Measurements from ENCODE around the gene CALU.

The CALU gene

DNA sequence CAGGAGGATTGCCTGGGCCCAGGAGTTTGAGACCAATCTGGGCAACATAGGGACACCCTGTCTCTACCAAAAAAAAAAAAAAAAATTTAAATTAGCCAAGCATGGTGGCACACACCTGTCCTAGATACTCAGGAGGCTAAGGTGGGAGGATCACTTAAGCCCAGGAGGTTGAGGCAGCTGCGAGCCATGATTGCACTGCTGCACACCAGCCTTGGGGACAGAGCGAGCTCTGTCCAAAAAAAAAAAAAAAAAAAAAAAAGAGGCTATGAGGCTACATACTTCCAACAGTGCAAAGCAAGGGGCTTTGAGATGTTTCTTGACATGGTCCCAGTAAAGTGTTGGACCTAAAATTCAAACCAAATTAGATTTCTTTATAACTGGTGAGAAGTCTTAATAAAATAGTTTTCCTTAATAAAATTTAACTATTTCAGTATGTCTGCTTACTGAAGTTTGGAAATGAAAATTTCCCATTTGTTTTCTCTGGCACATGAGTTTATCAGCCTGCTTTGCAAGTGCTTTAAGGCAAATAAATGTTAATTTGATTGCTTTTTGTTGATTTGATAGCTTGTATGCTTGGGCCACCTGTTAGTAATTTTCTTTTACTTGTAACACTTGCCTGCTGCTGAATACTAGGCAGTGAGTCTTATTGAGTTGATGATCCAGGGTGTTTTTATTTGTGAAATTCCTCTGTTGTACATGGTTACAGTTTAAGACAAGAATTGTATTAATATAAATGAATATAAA, 16.1 kb downstream of the CALU start:
- DNase-seq: peak; percentile 84

DNA sequence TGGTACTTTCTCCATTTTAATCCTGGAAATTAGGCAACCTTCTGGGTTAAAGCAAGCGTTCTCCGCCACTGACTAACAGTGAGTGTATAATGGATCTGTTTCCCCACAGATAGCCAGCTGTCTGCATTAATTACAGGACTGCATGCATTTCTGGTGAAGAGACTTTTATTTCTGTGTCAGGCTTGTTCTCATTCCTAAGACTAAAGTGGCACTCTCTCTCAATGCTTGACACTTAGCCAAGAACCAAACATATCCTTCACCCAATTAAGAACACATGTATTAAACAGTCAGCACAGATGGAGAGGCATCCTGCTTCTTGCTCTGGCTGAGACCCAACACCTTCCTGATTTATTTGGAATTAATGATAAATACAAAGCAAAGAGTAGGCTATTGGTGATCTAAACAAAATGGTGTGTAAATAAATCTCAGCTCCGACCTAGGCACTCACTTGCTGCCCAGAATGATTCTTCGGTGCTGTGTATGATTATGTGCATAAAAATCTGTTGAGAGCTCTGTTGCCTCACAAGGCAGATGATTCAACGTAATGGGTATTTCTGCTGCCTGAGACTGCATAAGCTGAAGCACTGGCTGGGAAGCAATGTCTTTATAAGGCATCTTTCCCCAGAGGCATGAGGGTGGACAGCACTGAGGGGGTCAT, 16.8 kb downstream of the CALU start:
- peak; percentile 97 for DNase-seq

DNA sequence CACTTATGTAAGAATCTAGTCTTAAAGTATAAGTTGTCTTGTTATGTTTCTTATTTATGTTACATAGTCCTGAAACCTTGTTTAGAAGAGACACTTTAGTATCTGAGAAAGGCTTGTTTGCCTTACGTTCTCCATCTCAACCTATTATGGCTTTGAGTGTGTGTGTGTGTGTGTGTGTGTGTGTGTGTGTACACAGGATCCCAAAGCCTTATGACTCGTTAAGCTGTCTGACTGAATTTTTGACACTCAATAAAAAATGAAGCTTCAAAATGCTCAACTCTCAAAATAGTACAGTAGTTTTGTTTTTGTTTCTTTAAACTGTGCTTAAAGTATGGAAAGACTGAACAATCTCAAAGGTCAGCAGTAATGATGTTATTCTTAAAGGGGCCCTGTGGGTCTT, 18.0 kb downstream of the CALU start:
- DNase-seq: no peak

DNA sequence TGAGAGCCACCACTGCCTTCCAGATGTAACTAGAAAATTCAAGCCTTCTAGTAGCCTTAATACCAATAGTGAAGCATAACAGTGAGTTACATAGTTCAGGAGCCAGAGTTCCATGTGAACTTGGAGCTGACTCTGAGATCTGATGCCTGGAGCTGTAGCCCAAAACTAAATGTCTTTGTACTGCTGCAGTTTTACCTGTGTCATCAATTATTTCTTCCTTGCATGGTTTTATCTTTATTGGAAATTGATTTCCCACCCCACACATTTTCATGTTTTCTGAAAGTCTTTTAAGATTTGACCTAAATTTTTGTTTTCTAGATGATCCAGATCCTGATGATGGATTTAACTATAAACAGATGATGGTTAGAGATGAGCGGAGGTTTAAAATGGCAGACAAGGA, 19.4 kb downstream of the CALU start:
- DNase-seq: no peak

GRCh38 chr7:128759242-128759641, 20.1 kb downstream of the CALU start:
- no peak for DNase-seq

DNA sequence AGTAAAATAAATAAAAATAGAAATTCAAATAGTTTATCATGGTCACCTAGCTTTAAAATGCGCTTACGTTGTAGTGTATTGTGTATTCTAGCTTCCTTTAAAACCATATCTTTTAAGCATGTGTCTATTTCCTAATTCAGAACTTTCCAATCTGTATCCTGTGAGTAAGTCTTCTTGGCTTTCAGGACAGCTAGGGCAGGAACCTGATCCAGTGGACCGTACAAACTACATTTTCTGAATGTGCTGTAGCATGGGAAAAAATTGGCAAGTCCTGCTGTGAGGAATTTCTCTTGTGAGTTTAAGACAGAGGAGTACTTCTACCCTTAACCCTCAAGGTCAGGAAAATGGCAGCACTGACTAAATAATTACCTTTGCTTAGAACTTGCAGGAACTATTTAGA, 24.4 kb downstream of the CALU start:
- no peak for DNase-seq

- no peak for DNase-seq
Measured at GRCh38 chr7:128767475-128768110, 28.4 kb downstream of the CALU start.

- no peak for DNase-seq
Measured at GRCh38 chr7:128770233-128770632, 31.1 kb downstream of the CALU start.

GRCh38 chr7:128773604-128774003, 34.4 kb downstream of the CALU start:
- DNase-seq: no peak

GRCh38 chr7:128774029-128774689, 35.0 kb downstream of the CALU start:
- DNase-seq: no peak

DNA sequence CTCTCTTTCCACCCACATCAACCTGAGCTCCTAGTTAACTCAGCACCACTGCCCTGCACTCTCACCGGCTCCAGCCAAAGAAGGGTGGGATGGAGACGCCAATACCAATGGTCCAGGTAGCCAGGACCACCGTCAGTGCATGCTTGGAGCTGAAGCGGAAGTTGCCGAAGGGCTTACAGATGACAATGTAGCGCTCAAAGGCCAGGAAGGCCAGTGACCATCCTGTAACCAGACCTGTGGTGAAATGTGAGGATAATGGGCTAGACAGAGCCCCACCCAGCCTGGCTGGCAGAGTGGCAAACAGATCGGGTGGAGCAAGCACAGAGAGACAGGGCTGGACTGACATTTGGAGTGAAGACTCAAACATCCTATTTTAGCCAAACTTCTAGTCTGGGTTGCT, 35.8 kb downstream of the CALU start:
- DNase-seq: no peak

- no peak for DNase-seq
Measured at GRCh38 chr7:128775744-128776474, 36.8 kb downstream of the CALU start, which contains the start of gene OPN1SW. TSS of gene OPN1SW (minus strand) at chr7:128775794. CDS start at chr7:128775781, 13 bp downstream.

DNA sequence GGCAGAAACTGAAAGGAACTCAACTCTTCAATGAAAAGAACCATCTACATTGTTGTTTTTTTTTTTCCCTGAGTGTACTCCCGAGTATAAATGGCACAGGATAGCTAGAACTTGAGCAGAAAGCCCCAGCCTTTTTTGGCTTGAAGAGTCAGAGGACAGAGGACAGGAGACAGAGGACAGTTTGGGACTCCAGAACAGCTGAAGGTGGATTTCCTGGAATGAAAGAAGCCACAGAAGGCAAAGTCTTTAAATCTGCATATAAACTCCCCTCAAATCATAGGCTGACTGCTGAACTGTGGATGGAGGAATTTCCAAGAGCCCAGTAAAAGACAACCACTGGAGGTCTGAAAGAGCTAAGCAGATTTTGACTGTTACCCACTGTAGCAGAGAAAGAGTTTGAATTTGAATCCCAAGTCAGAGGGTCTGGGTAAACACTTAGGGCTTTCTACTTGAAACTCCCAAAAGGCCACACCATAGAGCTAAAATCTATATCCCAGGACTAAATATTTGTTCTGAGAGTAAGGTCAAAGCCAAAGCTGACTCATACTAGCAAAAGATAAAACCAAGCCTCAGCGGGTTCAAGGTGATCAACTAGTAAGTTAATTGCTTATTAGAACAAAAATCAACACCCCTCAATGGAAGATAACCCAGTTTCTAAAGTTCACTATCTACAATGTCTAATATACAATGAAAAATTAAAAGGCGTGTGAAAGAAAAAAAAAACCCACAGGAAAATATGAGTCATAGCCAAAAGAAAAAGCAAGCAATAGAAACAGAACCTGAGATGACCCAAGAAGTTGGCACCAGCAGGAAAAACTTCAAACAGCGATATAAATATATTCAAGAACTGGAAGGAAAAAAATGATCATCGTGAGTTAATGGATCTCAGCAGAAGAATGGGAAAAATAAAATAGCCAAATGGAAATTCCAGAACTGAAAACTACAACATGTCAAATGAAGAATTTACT, 38.3 kb downstream of the CALU start:
- no peak for DNase-seq

DNA sequence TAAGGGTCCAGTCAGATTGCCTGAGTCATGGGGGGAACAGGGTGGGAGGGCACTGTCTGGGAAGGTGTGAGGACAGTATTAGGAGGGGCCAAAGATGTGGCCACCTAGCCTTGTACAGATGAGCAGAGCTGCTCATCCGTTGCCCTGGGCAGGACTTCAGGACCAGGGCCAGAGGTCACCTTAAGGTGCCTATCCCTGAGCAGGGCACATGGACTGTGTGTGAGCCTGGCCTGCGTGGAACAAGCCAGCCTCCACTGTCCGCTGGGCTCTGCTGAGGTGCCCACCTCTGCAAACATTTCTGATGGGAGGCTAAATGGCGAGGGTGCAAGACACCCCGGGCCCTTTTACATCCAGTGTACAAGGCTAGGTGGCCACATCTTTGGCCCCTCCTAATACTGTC, 39.8 kb downstream of the CALU start:
- no peak for DNase-seq

DNA sequence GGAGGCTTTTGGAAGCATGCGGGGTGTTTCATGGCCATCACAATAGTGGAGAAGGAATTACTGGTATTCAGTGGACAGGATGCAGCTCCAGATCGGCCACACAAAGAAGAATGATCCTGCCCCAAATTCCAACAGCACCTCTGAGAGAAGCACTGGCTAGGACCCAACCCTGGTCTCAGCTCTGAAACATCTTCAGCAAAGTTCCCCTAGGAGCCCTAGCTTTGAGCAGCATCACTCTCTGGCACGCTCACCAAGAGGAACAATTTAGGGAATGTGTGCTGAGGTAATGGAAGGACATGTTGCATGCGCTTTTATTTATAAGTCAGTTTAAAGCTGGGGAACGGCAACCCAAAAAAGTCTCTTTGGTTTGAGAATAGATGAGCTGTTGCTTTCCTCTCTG, 42.0 kb downstream of the CALU start:
- no peak for DNase-seq

GRCh38 chr7:128781851-128782250, 42.7 kb downstream of the CALU start:
- DNase-seq: no peak

GRCh38 chr7:128783143-128783861, 44.1 kb downstream of the CALU start:
- DNase-seq: peak; percentile 91

DNA sequence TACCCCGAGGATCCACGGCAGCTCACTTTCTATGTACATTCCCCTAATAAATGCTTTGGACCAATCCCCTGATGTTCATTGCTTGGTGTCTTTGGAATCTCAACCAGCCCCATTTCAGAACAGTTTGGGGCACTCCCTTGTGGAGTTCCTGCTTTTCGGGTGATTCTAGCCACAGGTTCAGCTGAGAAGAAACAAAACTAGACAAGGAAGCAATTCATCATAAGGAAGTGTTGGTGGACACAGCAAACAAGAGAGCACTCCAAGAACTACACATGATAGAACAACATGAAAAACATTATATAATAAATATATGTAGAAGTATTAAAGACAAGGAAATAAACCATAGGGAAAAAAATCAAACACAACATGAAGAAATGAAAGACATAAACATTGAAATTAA, 46.6 kb downstream of the CALU start:
- no peak for DNase-seq

- DNase-seq: no peak
Measured at GRCh38 chr7:128788446-128789412, 49.6 kb downstream of the CALU start.
